NCI-H2196 treated with DMSO at 0.1 percent for 48 hours (cell line): ENCODE results near the gene ZFAND3.

Experiments
- DNase-seq: peaks from one replicate; lab custom pipeline; 2025; ENCODE audit not compliant: unreplicated experiment; lab: John Stamatoyannopoulos, UW

ZFAND3 gene

DNA sequence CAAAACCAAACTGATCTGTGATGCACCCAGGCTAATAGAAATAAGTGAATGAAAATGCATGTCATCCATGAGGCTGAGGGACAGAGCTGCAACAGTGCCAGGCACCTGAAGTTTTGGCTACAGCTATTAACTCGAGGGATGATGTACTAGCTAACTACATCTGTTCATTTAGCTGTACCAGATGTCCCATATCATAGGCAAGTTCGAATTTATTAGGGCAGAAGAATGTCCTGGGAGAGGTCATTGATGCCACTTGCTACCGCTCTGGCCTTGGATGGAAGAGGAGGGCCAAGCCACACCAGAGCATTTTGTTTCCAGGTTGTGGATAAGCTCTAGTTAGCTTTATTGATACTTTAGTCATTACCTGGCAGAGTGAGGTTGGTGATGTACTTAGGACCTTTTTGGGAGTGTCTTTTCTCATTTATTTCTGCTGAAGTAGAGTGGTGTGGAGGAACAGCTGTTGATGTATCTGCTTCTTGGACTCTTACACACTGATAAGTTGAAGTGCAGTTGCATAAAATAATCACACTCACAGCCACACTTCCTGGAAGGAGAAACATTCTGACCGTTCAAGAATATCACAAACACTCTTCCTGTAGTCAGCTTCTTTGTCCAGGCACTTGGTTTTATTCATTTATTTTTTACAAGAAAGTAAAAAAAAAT, 8.2 kb downstream of the ZFAND3 start:
- DNase-seq, result no peak

DNA sequence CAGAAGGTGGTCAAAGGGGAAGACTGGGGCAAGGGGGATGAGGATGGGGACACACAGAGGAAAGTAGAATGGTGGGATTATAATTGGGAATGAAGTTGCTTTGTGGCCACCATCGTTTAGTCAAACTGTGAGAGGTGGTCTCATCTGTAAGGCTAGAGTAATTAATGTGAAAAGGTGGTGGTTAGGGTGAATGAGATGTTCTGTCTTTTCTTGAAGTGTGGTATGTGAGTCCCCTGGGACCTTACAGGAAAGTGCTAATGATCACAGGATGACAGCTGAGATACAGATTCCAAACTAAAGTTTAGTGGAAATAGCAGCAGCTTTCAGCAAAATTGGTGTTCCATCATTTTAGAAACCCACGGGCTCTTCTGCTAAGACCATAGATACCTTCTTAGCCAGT, 10.7 kb downstream of the ZFAND3 start:
- DNase-seq, result no peak

DNA sequence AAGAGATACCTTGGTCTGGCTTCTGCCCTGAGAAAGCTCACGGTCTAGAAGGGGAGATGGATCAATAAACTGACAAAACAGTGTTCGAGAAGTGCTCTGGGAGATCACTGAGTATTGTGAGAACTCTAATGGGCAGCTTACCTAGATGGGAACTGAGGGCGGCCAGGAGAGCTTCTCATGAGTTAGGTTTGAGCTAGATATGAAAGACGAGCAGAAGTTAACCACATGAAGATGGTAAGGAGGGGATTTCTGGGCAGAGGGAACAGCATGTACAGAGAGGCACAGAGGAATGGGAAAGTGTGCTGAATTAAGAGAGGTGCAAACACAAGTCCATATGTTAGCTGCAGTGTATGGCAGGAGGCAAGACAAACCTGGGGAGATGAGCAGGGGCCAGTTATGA, 11.9 kb downstream of the ZFAND3 start:
- DNase-seq, result no peak

- DNase-seq, result no peak
These were observed 16.4 kb downstream of the ZFAND3 start for GRCh38 chr6:37835923-37836322.

DNA sequence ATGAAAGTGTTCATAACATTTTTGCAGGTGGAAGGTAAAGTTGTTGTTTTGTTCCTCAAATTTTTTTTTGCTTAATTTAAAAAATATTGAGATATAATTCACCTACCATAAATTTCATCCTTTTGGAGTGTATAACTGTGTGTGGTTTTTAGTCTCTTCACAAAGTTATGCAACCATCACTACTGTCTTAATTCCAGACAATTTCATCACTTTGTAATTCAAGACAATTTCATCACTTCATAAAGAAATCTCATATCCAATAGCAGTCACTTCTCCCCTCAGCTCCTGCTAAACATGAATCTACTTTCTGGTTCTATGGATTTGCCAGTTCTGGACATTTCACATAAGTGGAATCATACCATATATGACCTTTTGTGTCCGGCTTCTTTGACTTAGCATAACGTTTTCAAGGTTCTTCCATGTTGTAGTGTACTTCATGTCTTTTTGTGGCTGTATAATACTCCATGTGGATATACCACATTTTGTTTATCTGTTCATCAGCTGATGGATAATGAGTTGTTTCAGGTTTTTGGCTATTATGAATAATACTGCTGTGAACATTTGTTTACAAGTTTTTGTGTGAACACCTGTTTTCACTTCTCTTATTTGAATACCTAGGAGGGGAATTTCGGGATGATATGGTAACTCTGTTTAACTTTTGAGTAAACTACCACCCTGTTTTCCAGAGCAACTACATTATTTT, 18.8 kb downstream of the ZFAND3 start:
- no peak for DNase-seq

DNA sequence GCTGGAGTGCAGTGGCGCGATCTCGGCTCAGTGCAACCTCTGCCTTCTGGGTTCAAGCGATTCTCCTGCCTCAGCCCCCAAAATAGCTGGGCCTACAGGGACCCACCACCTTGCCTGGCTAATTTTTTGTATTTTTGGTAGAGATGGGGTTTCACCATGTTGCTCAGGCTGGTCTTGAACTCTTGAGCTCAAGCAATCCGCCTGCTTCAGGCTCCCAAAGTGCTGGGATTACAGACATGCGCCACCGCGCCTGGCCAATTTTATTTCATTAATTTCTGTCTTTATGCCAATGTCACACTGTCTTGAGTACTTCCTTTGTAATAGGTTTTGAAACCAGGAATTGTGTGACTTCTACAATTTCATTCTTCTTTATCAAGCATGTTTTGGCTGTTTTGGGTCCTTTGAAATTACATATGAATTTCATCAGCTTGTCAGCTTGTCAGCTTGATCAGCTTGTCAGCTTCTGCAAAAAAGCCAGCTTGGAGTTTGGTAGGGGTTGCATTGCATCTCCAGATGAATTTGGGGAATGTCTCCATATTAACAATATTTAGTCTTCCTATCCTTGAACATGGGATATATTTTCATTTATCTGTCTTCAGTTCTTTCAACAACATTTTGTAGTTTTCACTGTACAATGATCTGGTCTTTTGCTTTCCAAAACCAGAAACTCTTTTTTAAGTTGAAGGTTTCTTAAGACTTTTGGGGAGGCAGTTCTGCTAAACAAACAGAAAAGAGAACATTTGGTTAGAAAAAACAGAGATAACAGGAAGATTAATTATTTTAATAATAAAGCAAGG, 20.8 kb downstream of the ZFAND3 start:
- no peak for DNase-seq

- DNase-seq, result no peak
These were observed 21.4 kb downstream of the ZFAND3 start for GRCh38 chr6:37840940-37841300.

DNA sequence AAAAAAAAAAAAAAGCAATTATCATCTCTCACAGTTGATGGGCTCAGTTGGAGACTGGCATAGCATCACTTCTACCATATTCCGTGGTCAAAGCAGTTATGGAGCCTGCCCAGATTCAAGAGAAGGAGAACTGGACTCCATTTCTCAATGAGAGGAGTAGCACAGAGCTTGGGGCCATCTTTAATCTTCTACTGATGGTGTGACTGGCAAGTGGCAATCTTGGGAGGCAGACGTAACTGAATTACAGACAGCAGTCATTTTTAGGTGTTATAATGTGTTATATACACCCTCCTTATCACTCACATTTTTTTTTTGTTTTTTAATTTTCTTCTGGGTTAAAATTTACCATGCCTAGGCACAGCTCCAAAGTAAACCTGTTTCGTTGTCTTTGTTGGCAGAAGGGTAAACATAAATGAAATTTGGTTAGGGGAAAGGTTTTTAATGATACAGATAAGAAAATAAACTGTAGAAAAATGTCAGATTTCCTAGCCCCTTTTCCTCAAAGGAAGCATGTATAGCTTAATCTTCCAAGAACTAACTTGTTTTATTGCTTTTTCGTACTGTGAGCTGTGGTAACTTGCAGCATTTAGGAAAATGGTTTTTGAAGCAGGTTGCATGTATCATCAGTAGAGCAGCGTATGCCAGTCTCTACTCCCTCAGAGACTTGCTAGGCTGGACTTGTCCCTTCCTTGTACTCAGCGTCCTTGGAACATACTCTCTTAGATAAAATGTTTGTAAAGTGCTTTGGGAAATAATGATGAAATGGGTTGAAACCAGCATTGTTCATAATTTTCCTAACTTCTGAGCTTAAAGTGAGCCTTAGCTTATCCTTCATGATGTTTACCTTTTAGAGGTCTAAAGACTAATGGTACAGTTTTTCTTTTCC, 25.7 kb downstream of the ZFAND3 start:
- DNase-seq, result no peak

- no peak for DNase-seq
These were observed 26.4 kb downstream of the ZFAND3 start for GRCh38 chr6:37845930-37846329.

- no peak for DNase-seq
These were observed 28.2 kb downstream of the ZFAND3 start for GRCh38 chr6:37847704-37848103.

DNA sequence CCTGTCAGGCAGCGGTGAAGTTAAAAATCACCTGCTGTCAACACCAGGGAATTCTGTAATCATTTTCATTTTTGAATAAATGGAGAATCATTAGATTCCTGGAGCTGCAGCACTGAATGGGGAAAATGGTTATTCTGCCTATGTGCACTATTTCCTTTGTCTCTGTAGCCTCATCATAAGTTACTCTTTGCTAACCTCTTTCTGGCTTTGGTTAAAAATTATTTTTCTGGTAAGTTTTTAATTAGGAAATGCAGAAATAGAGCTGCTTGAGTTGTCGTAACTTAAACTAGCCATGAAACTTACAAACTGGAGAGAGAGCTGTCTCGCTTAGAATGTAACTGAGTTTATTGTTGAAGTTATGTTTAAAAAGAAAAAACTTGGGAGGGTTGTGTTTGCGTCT, 28.8 kb downstream of the ZFAND3 start:
- DNase-seq, result no peak

DNA sequence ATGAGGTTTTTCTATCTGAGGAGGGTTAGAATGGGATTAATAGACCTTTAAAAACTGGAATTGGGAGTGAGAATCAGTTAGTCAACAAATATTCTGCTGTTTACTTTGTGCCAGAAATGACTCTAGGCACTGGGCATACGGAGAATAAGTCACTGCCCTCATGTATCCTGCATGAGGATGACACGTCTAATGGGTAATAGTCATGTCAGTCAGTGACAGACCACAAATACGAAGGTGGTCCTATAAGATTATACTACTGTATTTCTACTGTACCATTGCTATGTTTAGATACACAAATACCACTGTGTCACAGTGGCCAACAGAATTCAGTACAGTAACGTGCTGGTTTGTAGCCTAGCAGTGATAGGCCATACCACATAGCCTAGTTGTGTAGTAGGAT, 30.7 kb downstream of the ZFAND3 start:
- no peak for DNase-seq

- no peak for DNase-seq
These were observed 31.3 kb downstream of the ZFAND3 start for GRCh38 chr6:37850728-37851285.

- DNase-seq, result no peak
These were observed 32.5 kb downstream of the ZFAND3 start for GRCh38 chr6:37851997-37852524.

DNA sequence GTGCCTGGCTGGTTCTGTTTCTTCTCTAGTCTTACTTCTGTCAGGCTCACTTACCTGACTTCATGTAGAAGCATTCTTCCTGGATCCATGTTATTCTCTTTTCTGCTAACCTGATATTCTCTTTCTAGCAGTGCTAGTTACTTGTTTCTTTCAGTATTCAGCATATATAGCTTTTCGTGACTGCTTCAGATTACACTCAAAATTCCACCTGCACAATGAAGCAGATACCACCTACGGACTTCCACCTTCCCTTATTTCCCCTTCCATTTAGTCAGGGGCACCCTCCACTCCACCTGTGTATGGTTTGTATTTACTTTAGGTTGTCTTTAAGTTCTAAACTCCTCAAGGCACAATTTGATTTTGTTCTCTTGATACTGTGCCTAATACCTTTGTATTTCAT, 36.8 kb downstream of the ZFAND3 start:
- DNase-seq, result no peak

DNA sequence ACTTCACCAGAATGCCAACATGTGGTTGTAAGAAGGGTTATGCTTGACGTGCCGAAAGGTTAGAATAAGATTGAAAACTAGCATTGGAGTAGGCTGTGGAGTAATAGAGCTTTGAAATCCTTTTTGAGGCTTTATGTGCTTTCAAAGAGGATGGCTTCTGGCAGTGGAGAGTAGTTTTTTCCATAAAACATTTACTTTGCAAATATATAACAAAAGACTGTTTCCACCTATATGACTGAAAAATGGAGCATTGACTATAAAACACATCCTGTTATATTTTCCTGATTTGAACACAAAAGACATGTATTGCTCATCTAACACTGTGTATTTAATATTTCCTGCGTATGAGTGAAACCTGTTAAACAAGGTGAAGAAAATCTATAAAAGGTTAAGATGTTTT, 38.8 kb downstream of the ZFAND3 start:
- DNase-seq, result no peak

DNA sequence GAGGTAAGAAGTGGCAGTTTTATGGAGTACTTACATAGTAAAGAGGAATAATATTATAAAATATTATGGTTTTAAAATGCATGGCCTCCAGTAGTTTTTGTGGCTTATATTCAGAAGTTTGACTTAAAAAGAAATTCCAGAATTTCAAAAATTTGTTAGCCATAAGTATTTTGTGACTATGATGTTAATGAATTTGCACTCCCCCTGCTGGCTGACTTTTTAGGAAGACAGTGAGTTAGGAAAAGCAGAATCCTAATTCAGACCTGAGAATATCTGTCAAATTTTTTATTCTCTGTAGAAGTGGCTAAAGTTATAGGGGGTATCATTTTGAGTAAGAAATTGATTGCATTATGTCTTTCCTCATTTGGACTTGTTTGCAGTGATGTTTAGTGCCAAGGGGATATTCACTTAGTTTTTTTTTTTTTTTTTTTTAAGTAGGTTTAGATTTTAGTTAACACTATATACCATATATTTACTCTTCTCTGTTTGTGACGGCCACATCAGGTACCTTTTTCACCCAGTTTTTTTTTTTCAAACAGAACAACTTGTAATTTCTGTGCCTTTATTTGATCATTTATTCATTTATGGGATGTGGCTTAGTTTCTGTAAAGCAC, 40.8 kb downstream of the ZFAND3 start:
- no peak for DNase-seq

GRCh38 chr6:37861452-37861851, 41.9 kb downstream of the ZFAND3 start:
- DNase-seq, result no peak

- no peak for DNase-seq
These were observed 42.9 kb downstream of the ZFAND3 start for GRCh38 chr6:37862430-37862829.

DNA sequence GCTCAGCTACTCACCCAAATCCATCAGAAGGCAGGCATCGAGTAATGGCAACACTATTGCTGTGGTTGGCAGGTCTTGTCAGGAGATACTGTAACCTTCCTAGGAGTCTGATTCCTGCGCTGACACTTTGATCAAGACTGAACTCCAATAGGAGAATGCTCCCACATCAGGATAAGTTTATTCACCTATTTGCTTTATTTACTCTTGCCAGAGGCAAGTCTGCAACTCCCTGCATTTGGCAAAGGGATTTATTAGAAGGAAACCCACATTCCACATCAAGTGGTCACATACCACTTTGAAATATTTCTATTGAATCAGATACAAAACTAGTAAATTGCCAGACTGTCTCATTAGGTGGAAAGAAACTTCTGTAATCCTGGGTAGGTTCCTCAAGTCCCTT, 43.5 kb downstream of the ZFAND3 start:
- DNase-seq, result no peak
